ENCODE measurements around the gene VIM. TPM values are rescaled to one million over a fixed set of nuclear protein-coding genes. Genes with fewer than 3 reads are reported as not detected.

The VIM gene
- total RNA-seq, 3 donors from 2014 or later (not counting 1 experiment from before 2014, with no cell fraction given), result 627 to 717 (median 634) TPM

DNA sequence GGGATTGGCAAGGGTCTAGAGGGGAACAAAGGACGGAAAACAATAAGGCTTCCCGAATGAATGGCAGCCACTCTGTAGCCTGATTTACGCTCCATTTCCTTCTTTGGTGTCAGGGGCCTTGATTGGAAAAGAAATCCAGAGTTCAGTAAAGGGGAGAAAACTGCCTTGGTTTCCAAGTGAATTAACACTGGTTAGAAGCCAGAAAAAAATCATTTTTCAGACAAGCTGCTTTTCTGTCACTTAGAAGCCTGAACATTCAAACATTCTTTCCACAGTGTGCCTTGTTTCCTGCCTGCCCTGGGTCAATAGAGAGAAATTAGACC, 26.3 kb upstream of the VIM start:
- no peaks in the 10 kb centered on the region for H3K36me3 Mint-ChIP-seq
- peak overlapping the region; percentile 91 to 97 for H3K27ac Mint-ChIP-seq
- H3K4me3 Mint-ChIP-seq, result peak overlapping the region; percentile 94
- H3K27me3 Mint-ChIP-seq (ENCODE audit: low read depth in 2 of 2), result no peaks in the 10 kb centered on the region
- Histone ChIP-seq H3K9me3 (ENCODE audit: control insufficient read depth, insufficient read depth, low read length) (no peaks in the 10 kb centered on the region), H3K27me3 (ENCODE audit: control insufficient read depth, insufficient read depth, low read length) (no peaks in the 10 kb centered on the region), H3K4me3 (ENCODE audit: low read length) (peak overlapping the region; percentile 87), H3K27ac (ENCODE audit: low read length) (peak overlapping the region; percentile 87), H3K36me3 (ENCODE audit: control insufficient read depth, insufficient read depth, low read length) (no peaks in the 10 kb centered on the region), H3K4me1 (ENCODE audit: control insufficient read depth, insufficient read depth, low read length) (peaks cover 24% of the 10 kb centered on the region)
- peaks cover 34 to 39% of the 10 kb centered on the region in 2 donors for H3K4me1 Mint-ChIP-seq
- no peak for DNase-seq
- WGBS (ENCODE audit: insufficient coverage), result 32% methylated on average over 3 of the region's 3 CpGs
- intact Hi-C loops (cut with micrococcal nuclease), result loop anchor here (1.0 to 2.0 kb wide), 2 partner anchors 15 to 29 kb away; no protein-coding TSS in a partner anchor
- TF ChIP-seq CTCF (IDR thresholded peaks at IDR 0.05), result no peak
- no peak for ATAC-seq
- no peaks in the 10 kb centered on the region for H3K9me3 Mint-ChIP-seq

DNA sequence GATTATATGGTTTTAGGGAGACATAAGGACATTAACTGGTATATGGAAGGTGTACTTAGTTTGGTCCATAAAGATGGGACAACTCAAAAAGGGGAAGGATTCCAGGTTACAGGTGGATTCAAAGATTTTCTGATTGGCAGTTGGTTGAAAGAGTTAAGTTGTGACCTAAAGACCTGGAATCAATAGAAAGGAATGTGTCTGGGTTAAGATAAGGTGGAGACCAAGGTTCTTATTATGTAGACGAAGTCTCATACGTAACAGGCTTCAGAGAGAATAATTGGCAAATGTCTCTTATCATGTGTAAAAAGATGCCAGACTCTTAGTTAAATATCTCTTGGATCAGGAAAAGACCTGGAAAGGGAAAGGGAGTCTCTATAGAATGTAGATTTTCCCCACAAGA, 25.5 kb upstream of the VIM start:
- Mint-ChIP-seq H3K9me3 (no peaks in the 10 kb centered on the region), H3K27me3 (ENCODE audit: low read depth in 2 of 2) (no peaks in the 10 kb centered on the region), H3K27ac (peak overlapping the region; percentile 91 to 97), H3K36me3 (no peaks in the 10 kb centered on the region), H3K4me3 (peak overlapping the region; percentile 75), H3K4me1 (peaks cover 35 to 39% of the 10 kb centered on the region in 2 donors)
- Histone ChIP-seq H3K4me1 (ENCODE audit: control insufficient read depth, insufficient read depth, low read length) (peaks cover 24% of the 10 kb centered on the region), H3K27me3 (ENCODE audit: control insufficient read depth, insufficient read depth, low read length) (no peaks in the 10 kb centered on the region), H3K9me3 (ENCODE audit: control insufficient read depth, insufficient read depth, low read length) (no peaks in the 10 kb centered on the region), H3K36me3 (ENCODE audit: control insufficient read depth, insufficient read depth, low read length) (no peaks in the 10 kb centered on the region), H3K27ac (ENCODE audit: low read length) (no peak overlapping the region), H3K4me3 (ENCODE audit: low read length) (no peak overlapping the region)
- no peak for DNase-seq
- TF ChIP-seq CTCF (IDR thresholded peaks at IDR 0.05), result no peak
- intact Hi-C loops (cut with micrococcal nuclease), result no loop called here
- ATAC-seq, result no peak
- WGBS (ENCODE audit: insufficient coverage), result 100% methylated on average over 2 of the region's 2 CpGs

GRCh38 chr10:17202999-17203398, 25.0 kb upstream of the VIM start:
- Histone ChIP-seq H3K9me3 (ENCODE audit: control insufficient read depth, insufficient read depth, low read length) (no peaks in the 10 kb centered on the region), H3K36me3 (ENCODE audit: control insufficient read depth, insufficient read depth, low read length) (no peaks in the 10 kb centered on the region), H3K4me3 (ENCODE audit: low read length) (no peak overlapping the region), H3K27me3 (ENCODE audit: control insufficient read depth, insufficient read depth, low read length) (no peaks in the 10 kb centered on the region), H3K27ac (ENCODE audit: low read length) (no peak overlapping the region), H3K4me1 (ENCODE audit: control insufficient read depth, insufficient read depth, low read length) (peaks cover 24% of the 10 kb centered on the region)
- Mint-ChIP-seq H3K4me3 (peak overlapping the region; percentile 11), H3K4me1 (peaks cover 35 to 39% of the 10 kb centered on the region in 2 donors), H3K27ac (peak overlapping the region; percentile 91 to 97), H3K36me3 (no peaks in the 10 kb centered on the region), H3K27me3 (ENCODE audit: low read depth in 2 of 2) (no peaks in the 10 kb centered on the region), H3K9me3 (no peaks in the 10 kb centered on the region)
- 96% methylated on average over 3 of the region's 4 CpGs for WGBS (ENCODE audit: insufficient coverage)
- DNase-seq, result no peak
- intact Hi-C loops (cut with micrococcal nuclease), result no loop called here
- ATAC-seq, result no peak
- TF ChIP-seq CTCF (IDR thresholded peaks at IDR 0.05), result no peak

- H3K4me1 ChIP-seq (ENCODE audit: control insufficient read depth, insufficient read depth, low read length), result peaks cover 24% of the 10 kb centered on the region
- no peak for TF ChIP-seq CTCF (IDR thresholded peaks at IDR 0.05)
- Mint-ChIP-seq H3K27me3 (ENCODE audit: low read depth in 2 of 2) (no peaks in the 10 kb centered on the region), H3K4me3 (no peak overlapping the region), H3K36me3 (no peaks in the 10 kb centered on the region), H3K27ac (peak overlapping the region; percentile 50 to 97), H3K9me3 (no peaks in the 10 kb centered on the region), H3K4me1 (peaks cover 35 to 39% of the 10 kb centered on the region in 2 donors)
- no peak for ATAC-seq
- no peaks in the 10 kb centered on the region for H3K27me3 ChIP-seq (ENCODE audit: control insufficient read depth, insufficient read depth, low read length)
- no peak for DNase-seq
- H3K36me3 ChIP-seq (ENCODE audit: control insufficient read depth, insufficient read depth, low read length), result no peaks in the 10 kb centered on the region
- no peaks in the 10 kb centered on the region for H3K9me3 ChIP-seq (ENCODE audit: control insufficient read depth, insufficient read depth, low read length)
- intact Hi-C loops (cut with micrococcal nuclease), result no loop called here
- H3K4me3 ChIP-seq (ENCODE audit: low read length), result no peak overlapping the region
- no peak overlapping the region for H3K27ac ChIP-seq (ENCODE audit: low read length)
- WGBS (ENCODE audit: insufficient coverage), result 83% methylated on average over 2 of the region's 3 CpGs
Measured at GRCh38 chr10:17203416-17203815, 24.6 kb upstream of the VIM start.
